ENCODE measurements around the gene ROM1.

The ROM1 gene

GRCh38 chr11:62591448-62592145, 21.5 kb upstream of the ROM1 start, which contains the start of gene TUT1:
TUT1 (minus strand) TSS chr11:62591523; CDS start chr11:62591485, 38 bp downstream.
- peak; percentile 98 for DNase-seq
- Histone ChIP-seq H3K27me3 (ENCODE audit: insufficient read depth, low read length, poor library complexity) (no peaks in the 10 kb centered on the region), H2AFZ (ENCODE audit: low read depth, low read length) (peak within 1 kb of the TSS; percentile 89), H3K79me2 (ENCODE audit: insufficient read depth, low read length) (peaks cover 35% of the 10 kb centered on the region), H3K36me3 (ENCODE audit: insufficient read depth, low read length) (peaks cover 60% of the 10 kb centered on the region), H3K27ac (ENCODE audit: low read length) (peak within 1 kb of the TSS; percentile 89), H3K9ac (ENCODE audit: low read depth, low read length) (peak within 1 kb of the TSS; percentile 87), H4K20me1 (ENCODE audit: insufficient read depth, low read length) (peaks cover 16% of the 10 kb centered on the region), H3K4me2 (ENCODE audit: insufficient read depth, low read length) (peak within 1 kb of the TSS; percentile 95), H3K9me3 (ENCODE audit: insufficient read depth, low read length, severe bottlenecking) (no peaks in the 10 kb centered on the region), H3K4me3 (ENCODE audit: low read depth in 1 of 2, low read length in 2 of 2) (peak within 1 kb of the TSS; percentile 83 to 84), H3K4me1 (ENCODE audit: insufficient read depth, low read length) (peaks cover 58% of the 10 kb centered on the region)
- TF ChIP-seq CTCF (IDR thresholded peaks at IDR 0.05; ENCODE audit: borderline replicate concordance, extremely low read depth, low read length, poor library complexity, severe bottlenecking) = no peak
- no peak for TF ChIP-seq EZH2 (IDR thresholded peaks at IDR 0.05; ENCODE audit: borderline replicate concordance, low read depth, low read length, severe bottlenecking)
- peak; percentile 89 for ATAC-seq (ENCODE audit: insufficient read depth, low read depth)

- H4K20me1 ChIP-seq (ENCODE audit: insufficient read depth, low read length) = peaks cover 17% of the 10 kb centered on the region
- H2AFZ ChIP-seq (ENCODE audit: low read depth, low read length) = peak overlapping the region; percentile 80
- H3K9ac ChIP-seq (ENCODE audit: low read depth, low read length) = peak overlapping the region; percentile 66
- H3K36me3 ChIP-seq (ENCODE audit: insufficient read depth, low read length) = peaks cover 62% of the 10 kb centered on the region
- H3K4me3 ChIP-seq (ENCODE audit: low read depth in 1 of 2, low read length in 2 of 2) = peak overlapping the region; percentile 19 to 84; a peak in 3 of 4 replicates
- H3K4me2 ChIP-seq (ENCODE audit: insufficient read depth, low read length) = peak overlapping the region; percentile 95
- no peaks in the 10 kb centered on the region for H3K9me3 ChIP-seq (ENCODE audit: insufficient read depth, low read length, severe bottlenecking)
- ATAC-seq (ENCODE audit: insufficient read depth, low read depth) (no peak), DNase-seq (no peak)
- peaks cover 39% of the 10 kb centered on the region for H3K79me2 ChIP-seq (ENCODE audit: insufficient read depth, low read length)
- peaks cover 59% of the 10 kb centered on the region for H3K4me1 ChIP-seq (ENCODE audit: insufficient read depth, low read length)
- no peaks in the 10 kb centered on the region for H3K27me3 ChIP-seq (ENCODE audit: insufficient read depth, low read length, poor library complexity)
- H3K27ac ChIP-seq (ENCODE audit: low read length) = peak overlapping the region; percentile 79
- TF ChIP-seq EZH2 (IDR thresholded peaks at IDR 0.05; ENCODE audit: borderline replicate concordance, low read depth, low read length, severe bottlenecking) = no peak
- peak; percentile 18 for TF ChIP-seq CTCF (IDR thresholded peaks at IDR 0.05; ENCODE audit: borderline replicate concordance, extremely low read depth, low read length, poor library complexity, severe bottlenecking)
Observed at GRCh38 chr11:62592146-62592815, 20.8 kb upstream of the ROM1 start.

GRCh38 chr11:62592989-62593421, 20.1 kb upstream of the ROM1 start:
- Histone ChIP-seq H3K79me2 (ENCODE audit: insufficient read depth, low read length) (peaks cover 47% of the 10 kb centered on the region), H3K27me3 (ENCODE audit: insufficient read depth, low read length, poor library complexity) (no peaks in the 10 kb centered on the region), H3K36me3 (ENCODE audit: insufficient read depth, low read length) (peaks cover 62% of the 10 kb centered on the region), H3K4me2 (ENCODE audit: insufficient read depth, low read length) (peak overlapping the region; percentile 95), H3K9me3 (ENCODE audit: insufficient read depth, low read length, severe bottlenecking) (no peaks in the 10 kb centered on the region), H3K4me1 (ENCODE audit: insufficient read depth, low read length) (peaks cover 64% of the 10 kb centered on the region), H2AFZ (ENCODE audit: low read depth, low read length) (no peak overlapping the region), H3K9ac (ENCODE audit: low read depth, low read length) (peak overlapping the region; percentile 66), H3K4me3 (ENCODE audit: low read depth in 1 of 2, low read length in 2 of 2) (peak overlapping the region in 1 of 2 experiments; percentile 84; a peak in 2 of 4 replicates), H3K27ac (ENCODE audit: low read length) (peak overlapping the region; percentile 79), H4K20me1 (ENCODE audit: insufficient read depth, low read length) (peaks cover 23% of the 10 kb centered on the region)
- TF ChIP-seq CTCF (IDR thresholded peaks at IDR 0.05; ENCODE audit: borderline replicate concordance, extremely low read depth, low read length, poor library complexity, severe bottlenecking) = no peak
- no peak for TF ChIP-seq EZH2 (IDR thresholded peaks at IDR 0.05; ENCODE audit: borderline replicate concordance, low read depth, low read length, severe bottlenecking)
- no peak for ATAC-seq (ENCODE audit: insufficient read depth, low read depth)
- DNase-seq = no peak

Measured in DND-41 (cell line).